ENCODE measurements around the gene PCDHGA8.

PCDHGA8 gene

GRCh38 chr5:141360685-141361084, 31.7 kb upstream of the PCDHGA8 start:
- Histone ChIP-seq H3K4me3 (ENCODE audit: low read length, poor library complexity, severe bottlenecking) (peak overlapping the region; percentile 67), H3F3A (ENCODE audit: low read depth) (no peaks in the 10 kb centered on the region), H4K20me1 (ENCODE audit: insufficient read depth, low read length, poor library complexity, severe bottlenecking) (no peaks in the 10 kb centered on the region), H3K36me3 (ENCODE audit: insufficient read depth, low read length) (no peaks in the 10 kb centered on the region), H3K9me2 (replicated peaks; ENCODE audit: low read depth, low read length) (no peaks in the 10 kb centered on the region), H3K79me2 (ENCODE audit: insufficient read depth, low read length) (no peaks in the 10 kb centered on the region), H3K9ac (ENCODE audit: low read depth, low read length, poor library complexity, severe bottlenecking) (no peak overlapping the region), H3K4me2 (ENCODE audit: low read depth, low read length, poor library complexity, severe bottlenecking) (no peak overlapping the region), H2AFZ (ENCODE audit: low read length) (no peak overlapping the region), H3K4me1 (ENCODE audit: insufficient read depth, low read length, poor library complexity, severe bottlenecking) (no peaks in the 10 kb centered on the region), H3K27me3 (ENCODE audit: insufficient read depth, low read length, poor library complexity, severe bottlenecking) (no peaks in the 10 kb centered on the region), H3K9me3 (ENCODE audit: insufficient read depth, low read depth, low read length) (no peaks in the 10 kb centered on the region; the same call in 1 of the 2 replicates)
- TF ChIP-seq EZH2phosphoT487 (IDR thresholded peaks at IDR 0.05; ENCODE audit: borderline replicate concordance): no peak
- TF ChIP-seq, protein P1, sequence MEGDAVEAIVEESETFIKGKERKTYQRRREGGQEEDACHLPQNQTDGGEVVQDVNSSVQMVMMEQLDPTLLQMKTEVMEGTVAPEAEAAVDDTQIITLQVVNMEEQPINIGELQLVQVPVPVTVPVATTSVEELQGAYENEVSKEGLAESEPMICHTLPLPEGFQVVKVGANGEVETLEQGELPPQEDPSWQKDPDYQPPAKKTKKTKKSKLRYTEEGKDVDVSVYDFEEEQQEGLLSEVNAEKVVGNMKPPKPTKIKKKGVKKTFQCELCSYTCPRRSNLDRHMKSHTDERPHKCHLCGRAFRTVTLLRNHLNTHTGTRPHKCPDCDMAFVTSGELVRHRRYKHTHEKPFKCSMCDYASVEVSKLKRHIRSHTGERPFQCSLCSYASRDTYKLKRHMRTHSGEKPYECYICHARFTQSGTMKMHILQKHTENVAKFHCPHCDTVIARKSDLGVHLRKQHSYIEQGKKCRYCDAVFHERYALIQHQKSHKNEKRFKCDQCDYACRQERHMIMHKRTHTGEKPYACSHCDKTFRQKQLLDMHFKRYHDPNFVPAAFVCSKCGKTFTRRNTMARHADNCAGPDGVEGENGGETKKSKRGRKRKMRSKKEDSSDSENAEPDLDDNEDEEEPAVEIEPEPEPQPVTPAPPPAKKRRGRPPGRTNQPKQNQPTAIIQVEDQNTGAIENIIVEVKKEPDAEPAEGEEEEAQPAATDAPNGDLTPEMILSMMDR (conservative IDR thresholded peaks at IDR 0.05; ENCODE audit: low read length): no peak

DNA sequence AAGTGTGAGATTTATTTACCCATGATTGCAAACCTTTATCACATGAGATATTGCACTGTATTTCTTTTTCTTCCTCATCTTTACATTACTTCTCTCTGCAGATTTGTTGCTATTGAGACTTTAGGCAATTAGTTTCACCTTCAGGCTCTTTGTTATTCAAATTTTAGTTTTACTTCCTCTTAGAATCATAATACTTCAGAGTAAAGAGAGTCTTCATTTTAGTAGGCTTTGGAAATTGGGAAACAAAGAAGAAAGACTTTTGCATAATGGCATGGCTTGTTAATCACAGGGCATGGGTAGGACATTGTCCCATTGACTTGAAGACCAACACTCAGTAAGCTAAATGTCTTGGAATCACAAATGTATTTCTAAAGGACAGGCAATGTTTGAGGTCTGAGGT, 29.7 kb upstream of the PCDHGA8 start:
- no peaks in the 10 kb centered on the region for H3K27me3 ChIP-seq (ENCODE audit: insufficient read depth, low read length, poor library complexity, severe bottlenecking)
- H3K4me3 ChIP-seq (ENCODE audit: low read length, poor library complexity, severe bottlenecking): peak overlapping the region; percentile 28
- H3K9me3 ChIP-seq (ENCODE audit: insufficient read depth, low read depth, low read length): no peaks in the 10 kb centered on the region; the same call in 1 of the 2 replicates
- no peaks in the 10 kb centered on the region for H3K4me1 ChIP-seq (ENCODE audit: insufficient read depth, low read length, poor library complexity, severe bottlenecking)
- no peak overlapping the region for H3K9ac ChIP-seq (ENCODE audit: low read depth, low read length, poor library complexity, severe bottlenecking)
- no peak overlapping the region for H3K4me2 ChIP-seq (ENCODE audit: low read depth, low read length, poor library complexity, severe bottlenecking)
- no peaks in the 10 kb centered on the region for H3K9me2 ChIP-seq (replicated peaks; ENCODE audit: low read depth, low read length)
- H2AFZ ChIP-seq (ENCODE audit: low read length): no peak overlapping the region
- TF ChIP-seq EZH2phosphoT487 (IDR thresholded peaks at IDR 0.05; ENCODE audit: borderline replicate concordance): no peak
- TF ChIP-seq, protein P1 (conservative IDR thresholded peaks at IDR 0.05; ENCODE audit: low read length): no peak
- no peaks in the 10 kb centered on the region for H4K20me1 ChIP-seq (ENCODE audit: insufficient read depth, low read length, poor library complexity, severe bottlenecking)
- H3K36me3 ChIP-seq (ENCODE audit: insufficient read depth, low read length): no peaks in the 10 kb centered on the region
- H3F3A ChIP-seq (ENCODE audit: low read depth): no peaks in the 10 kb centered on the region
- H3K79me2 ChIP-seq (ENCODE audit: insufficient read depth, low read length): no peaks in the 10 kb centered on the region

GRCh38 chr5:141363952-141364660, 28.3 kb upstream of the PCDHGA8 start, which contains the start of gene PCDHGA5:
Gene PCDHGA5 (plus strand): TSS chr5:141364162. CDS start chr5:141364331, 169 bp downstream.
- no peak within 1 kb of the TSS for H3K4me2 ChIP-seq (ENCODE audit: low read depth, low read length, poor library complexity, severe bottlenecking)
- no peaks in the 10 kb centered on the region for H3K4me1 ChIP-seq (ENCODE audit: insufficient read depth, low read length, poor library complexity, severe bottlenecking)
- TF ChIP-seq, protein P1 (conservative IDR thresholded peaks at IDR 0.05; ENCODE audit: low read length): no peak
- TF ChIP-seq EZH2phosphoT487 (IDR thresholded peaks at IDR 0.05; ENCODE audit: borderline replicate concordance): no peak
- no peaks in the 10 kb centered on the region for H3K27me3 ChIP-seq (ENCODE audit: insufficient read depth, low read length, poor library complexity, severe bottlenecking)
- H3F3A ChIP-seq (ENCODE audit: low read depth): no peaks in the 10 kb centered on the region
- no peak within 1 kb of the TSS for H2AFZ ChIP-seq (ENCODE audit: low read length)
- H3K79me2 ChIP-seq (ENCODE audit: insufficient read depth, low read length): no peaks in the 10 kb centered on the region
- H3K36me3 ChIP-seq (ENCODE audit: insufficient read depth, low read length): no peaks in the 10 kb centered on the region
- H3K9me2 ChIP-seq (replicated peaks; ENCODE audit: low read depth, low read length): no peaks in the 10 kb centered on the region
- no peaks in the 10 kb centered on the region for H4K20me1 ChIP-seq (ENCODE audit: insufficient read depth, low read length, poor library complexity, severe bottlenecking)
- H3K9me3 ChIP-seq (ENCODE audit: insufficient read depth, low read depth, low read length): no peaks in the 10 kb centered on the region; the same call in 1 of the 2 replicates
- no peak within 1 kb of the TSS for H3K9ac ChIP-seq (ENCODE audit: low read depth, low read length, poor library complexity, severe bottlenecking)
- H3K4me3 ChIP-seq (ENCODE audit: low read length, poor library complexity, severe bottlenecking): no peak within 1 kb of the TSS
